OCI-LY7 (cell line): ENCODE data around the gene MIER3. TPM values are rescaled to one million over a fixed set of nuclear protein-coding genes. Genes with fewer than 3 reads are reported as not detected.

Experiments used
- BruUV-seq: library from RNA; stranded (reverse); fragments of 400-500 nt; replicated peaks from 2 replicates; lab custom pipeline; 2021; lab: Mats Ljungman, UMichigan
- CTCF ChIA-PET: fragments of 300-600 bp; sonication (Branson Sonifier 250); formaldehyde crosslinking; loops from one replicate; lab custom pipeline; 2022; ENCODE audit warnings: antibody characterized with exemption; ENCODE audit not compliant: unreplicated experiment; lab: Charles Lee
- POLR2A ChIA-PET: fragments of 300-600 bp; sonication (Branson Sonifier 250); formaldehyde crosslinking; loops from one replicate; lab custom pipeline; 2022; ENCODE audit warnings: antibody characterized with exemption; lab: Charles Lee
- DNase-seq: peaks from one replicate; pipeline ENCODE4 v3.0.0-alpha.2; 2015; ENCODE audit warnings: low spot score
- H2AFZ ChIP-seq: fragments of 200-600 bp; sonication (generic), shearing (Covaris generic); 2 replicates; pipeline ENCODE4 v1.6.1; 2014; ENCODE audit warnings: mild to moderate bottlenecking, antibody characterized with exemption, low read length, moderate library complexity
- H3K27ac ChIP-seq: fragments of 200-600 bp; sonication (generic); 2 replicates; pipeline ENCODE4 v1.5.1; 2014; ENCODE audit warnings: mixed run types, low read depth, mild to moderate bottlenecking, moderate library complexity, low read length, inconsistent platforms; ENCODE audit not compliant: poor library complexity, severe bottlenecking
- H3K36me3 ChIP-seq: fragments of 200-600 bp; sonication (generic); 2 replicates; pipeline ENCODE4 v1.6.1; 2014; ENCODE audit warnings: mild to moderate bottlenecking, antibody characterized with exemption, low read length, moderate library complexity, mixed read lengths; ENCODE audit not compliant: insufficient read depth
- H3K4me1 ChIP-seq: fragments of 200-600 bp; sonication (generic); 2 replicates; pipeline ENCODE4 v1.5.1; 2014; ENCODE audit warnings: mild to moderate bottlenecking, low read length; ENCODE audit not compliant: insufficient read depth, poor library complexity, severe bottlenecking
- H3K4me2 ChIP-seq: fragments of 200-600 bp; sonication (generic); 2 replicates; pipeline ENCODE4 v1.6.1; 2014; ENCODE audit warnings: mild to moderate bottlenecking, low read length
- H3K4me3 ChIP-seq: fragments of 200-600 bp; sonication (generic); 2 replicates; pipeline ENCODE4 v1.5.1; 2014; ENCODE audit warnings: mild to moderate bottlenecking, low read depth, low read length; ENCODE audit not compliant: poor library complexity, severe bottlenecking
- H3K79me2 ChIP-seq: fragments of 200-600 bp; sonication (generic); 2 replicates; pipeline ENCODE4 v1.6.1; 2016; ENCODE audit warnings: low read depth, mild to moderate bottlenecking, low read length, moderate library complexity, mixed read lengths; ENCODE audit not compliant: insufficient read depth
- H3K9me2 ChIP-seq: fragments of 200-600 bp; sonication (generic); 2 replicates; pipeline ENCODE4 v1.6.1; 2016; ENCODE audit warnings: mild to moderate bottlenecking, low read length, mixed read lengths; ENCODE audit not compliant: insufficient read depth
- H3K9me3 ChIP-seq: fragments of 200-600 bp; sonication (generic); 2 replicates; pipeline ENCODE4 v1.6.1; 2014; ENCODE audit warnings: mild to moderate bottlenecking, mixed run types, low read length, mixed read lengths
- H4K20me1 ChIP-seq: fragments of 200-600 bp; sonication (generic); 2 replicates; pipeline ENCODE4 v1.6.1; 2014; ENCODE audit warnings: mild to moderate bottlenecking, antibody characterized with exemption, low read length, moderate library complexity, mixed read lengths; ENCODE audit not compliant: insufficient read depth
- CTCF ChIP-seq: fragments of 200-600 bp; sonication (generic); conservative IDR thresholded peaks from 2 replicates; pipeline ENCODE4 v1.5.1; 2014; ENCODE audit warnings: mild to moderate bottlenecking, antibody characterized with exemption, low read length, moderate library complexity, mixed read lengths
- EZH2phosphoT487 ChIP-seq: fragments of 200-600 bp; sonication (generic); IDR thresholded peaks from 2 replicates; pipeline ENCODE4 v1.6.1; 2018; ENCODE audit warnings: low read depth, borderline replicate concordance, mild to moderate bottlenecking, mixed run types, antibody characterized with exemption, low read length, moderate library complexity, mixed read lengths
- intact Hi-C: fragments of 100-400 bp; cut with micrococcal nuclease; formaldehyde crosslinking; loops from one replicate; pipeline ENCODE4 v1.10.0; 2022; ENCODE audit not compliant: unreplicated experiment
- total RNA-seq, 2 experiments: library from RNA; depleted of rRNA in 1 of 2; stranded (reverse); fragments of >200 nt in 1 of 2; shearing (Covaris generic) in 1 of 2; gene quantifications; 2 replicates each; pipeline ENCODE4 v1.2.3, GENCODE V29; 2014 to 2022

The MIER3 gene
- total RNA-seq, 2 experiments from 2014 or later, result 12.6 to 29.2 TPM

GRCh38 chr5:56947052-56947451, 4.9 kb downstream of the MIER3 start:
- Histone ChIP-seq H3K4me1 (peaks cover 10% of the 10 kb centered on the region), H3K9me3 (no peaks in the 10 kb centered on the region), H2AFZ (no peak overlapping the region), H3K4me2 (no peak overlapping the region), H3K9me2 (no peaks in the 10 kb centered on the region), H3K79me2 (peaks cover 10% of the 10 kb centered on the region; the same call in 1 of the 2 replicates), H4K20me1 (peaks cover 7% of the 10 kb centered on the region; the same call in 1 of the 2 replicates), H3K27ac (no peak overlapping the region), H3K4me3 (no peak overlapping the region), H3K36me3 (peaks cover 73% of the 10 kb centered on the region)
- no peak for TF ChIP-seq EZH2phosphoT487
- no TSS peak for BruUV-seq
- ChIA-PET POLR2A (interaction anchor here (0.5 kb wide), 1 partner anchor 323 kb away, joined by 3 read pairs; no protein-coding TSS in a partner anchor), CTCF (no interaction called here)
- DNase-seq, result no peak
- intact Hi-C loops, result no loop called here

- intact Hi-C loops, result no loop called here
- no peaks in the 10 kb centered on the region for H3K9me2 ChIP-seq
- H3K79me2 ChIP-seq, result no peaks in the 10 kb centered on the region
- ChIA-PET CTCF (no interaction called here), POLR2A (no interaction called here)
- H3K4me1 ChIP-seq, result no peaks in the 10 kb centered on the region
- no peak overlapping the region for H3K27ac ChIP-seq
- H3K9me3 ChIP-seq, result no peaks in the 10 kb centered on the region
- DNase-seq, result no peak
- H3K4me2 ChIP-seq, result no peak overlapping the region
- H2AFZ ChIP-seq, result no peak overlapping the region
- H3K4me3 ChIP-seq, result no peak overlapping the region
- no peaks in the 10 kb centered on the region for H4K20me1 ChIP-seq
- TF ChIP-seq CTCF (no peak), EZH2phosphoT487 (no peak)
- H3K36me3 ChIP-seq, result peaks cover 97% of the 10 kb centered on the region
- BruUV-seq, result no TSS peak
Measured at GRCh38 chr5:56941981-56942380, 9.9 kb downstream of the MIER3 start.

- no peaks in the 10 kb centered on the region for H4K20me1 ChIP-seq
- peaks cover 98% of the 10 kb centered on the region for H3K36me3 ChIP-seq
- POLR2A ChIA-PET, result no interaction called here
- H3K9me2 ChIP-seq, result no peaks in the 10 kb centered on the region
- intact Hi-C loops, result no loop called here
- H3K4me2 ChIP-seq, result no peak overlapping the region
- H3K4me1 ChIP-seq, result no peaks in the 10 kb centered on the region
- TF ChIP-seq CTCF, result no peak
- no peaks in the 10 kb centered on the region for H3K79me2 ChIP-seq
- no TSS peak for BruUV-seq
- H2AFZ ChIP-seq, result no peak overlapping the region
- CTCF ChIA-PET, result no interaction called here
- no peak overlapping the region for H3K4me3 ChIP-seq
- H3K27ac ChIP-seq, result no peak overlapping the region
- no peak for DNase-seq
- no peaks in the 10 kb centered on the region for H3K9me3 ChIP-seq
Measured at GRCh38 chr5:56938858-56939257, 13.1 kb downstream of the MIER3 start.
